Measurements from ENCODE around the gene SPTAN1.
"Not testable (repeated sequence)": the region's sequence is repeated elsewhere in the genome, so short reads cannot be mapped to it uniquely, and the experiment has no call there.

The SPTAN1 gene

DNA sequence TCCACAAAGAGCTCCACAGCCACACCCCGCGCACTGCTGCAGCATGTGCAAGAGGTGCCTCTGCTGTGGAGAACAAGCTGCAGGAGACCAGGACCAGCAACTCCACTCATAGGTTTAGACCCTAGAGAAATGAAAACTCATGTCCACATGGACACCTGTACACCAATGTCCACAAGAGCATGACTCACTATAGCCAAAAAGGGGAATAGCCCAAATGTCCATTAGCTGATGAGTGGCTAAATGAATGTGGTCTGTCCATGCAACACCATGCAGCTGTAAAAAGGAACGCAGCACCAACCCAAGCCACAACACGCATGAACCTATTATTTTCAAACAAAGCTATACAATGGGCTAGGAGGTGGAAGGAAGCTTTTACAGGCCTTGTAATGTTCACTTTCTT, 86.2 kb downstream of the SPTAN1 start:
- H3K27ac ChIP-seq = peak overlapping the region; percentile 99
- no peak for TF ChIP-seq CTCF (conservative IDR thresholded peaks at IDR 0.05; ENCODE audit: low read depth)
- no peak for DNase-seq (ENCODE audit: low spot score)
- ChIA-PET CTCF (interaction anchor here (0.6 to 1.3 kb wide), 5 partner anchors 46 to 363 kb away, joined by 3 to 9 read pairs (median 3); partner anchors contain the start of gene PKN3), POLR2A (ENCODE audit: low non-redundant PET) (no interaction called here)

DNA sequence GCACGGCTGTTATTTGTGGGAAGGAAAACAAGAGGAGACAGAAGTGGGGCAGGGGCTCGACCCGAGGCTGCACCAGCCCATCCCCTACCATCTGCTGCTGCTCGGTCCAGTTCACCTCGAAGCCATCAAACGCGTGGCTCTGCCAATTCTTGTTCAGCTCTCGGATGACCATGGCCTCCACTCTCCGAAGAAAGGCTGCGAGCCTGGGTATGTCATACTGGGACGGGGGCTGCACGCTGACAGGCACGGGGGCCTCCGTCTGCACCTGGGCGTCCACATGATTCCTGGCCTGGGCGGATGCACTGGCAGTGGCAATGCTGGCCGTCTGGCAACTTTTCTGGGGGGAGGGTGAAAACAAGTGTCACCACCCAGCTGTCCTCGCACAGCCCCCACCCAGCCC, 88.2 kb downstream of the SPTAN1 start:
- TF ChIP-seq CTCF (conservative IDR thresholded peaks at IDR 0.05; ENCODE audit: low read depth) = no peak
- ChIA-PET CTCF (no interaction called here), POLR2A (ENCODE audit: low non-redundant PET) (no interaction called here)
- peak overlapping the region; percentile 99 for H3K27ac ChIP-seq
- no peak for DNase-seq (ENCODE audit: low spot score)

DNA sequence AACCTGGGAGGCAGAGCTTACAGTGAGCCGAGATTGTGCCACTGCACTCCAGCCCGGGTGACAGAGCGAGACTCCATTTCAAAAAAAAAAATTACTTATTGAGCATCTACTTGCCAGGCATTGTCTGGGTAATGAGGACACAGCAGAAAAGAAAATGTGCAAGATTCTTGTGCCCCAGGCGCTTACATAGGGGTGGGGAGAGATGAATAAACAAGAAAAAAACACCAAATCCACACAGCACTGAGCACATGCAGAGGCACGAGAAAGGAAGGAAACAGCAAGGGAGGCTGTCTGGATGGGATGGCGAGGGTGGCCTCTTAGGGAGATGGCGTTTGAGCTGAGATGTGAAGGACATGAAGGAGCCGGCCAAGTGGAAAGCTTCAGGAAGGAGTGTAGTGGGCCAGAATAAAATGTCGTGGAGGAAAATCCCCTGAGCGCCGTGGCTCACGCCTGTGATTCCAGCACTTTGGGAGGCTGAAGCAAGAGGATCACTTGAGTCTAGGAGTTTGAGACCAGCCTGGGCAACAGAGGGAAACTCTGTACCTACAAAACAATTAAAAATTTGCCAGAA, 90.4 kb downstream of the SPTAN1 start:
- TF ChIP-seq CTCF (conservative IDR thresholded peaks at IDR 0.05; ENCODE audit: low read depth) = no peak
- CTCF ChIA-PET = no interaction called here
- DNase-seq (ENCODE audit: low spot score) = no peak
- POLR2A ChIA-PET (ENCODE audit: low non-redundant PET) = no interaction called here
- peak overlapping the region; percentile 58 for H3K27ac ChIP-seq

- DNase-seq (ENCODE audit: low spot score) = no peak
- ChIA-PET POLR2A (ENCODE audit: low non-redundant PET) (no interaction called here), CTCF (no interaction called here)
- peak overlapping the region; percentile 58 for H3K27ac ChIP-seq
- TF ChIP-seq CTCF (conservative IDR thresholded peaks at IDR 0.05; ENCODE audit: low read depth) = no peak
Measured at GRCh38 chr9:128643519-128644300, 91.3 kb downstream of the SPTAN1 start.

DNA sequence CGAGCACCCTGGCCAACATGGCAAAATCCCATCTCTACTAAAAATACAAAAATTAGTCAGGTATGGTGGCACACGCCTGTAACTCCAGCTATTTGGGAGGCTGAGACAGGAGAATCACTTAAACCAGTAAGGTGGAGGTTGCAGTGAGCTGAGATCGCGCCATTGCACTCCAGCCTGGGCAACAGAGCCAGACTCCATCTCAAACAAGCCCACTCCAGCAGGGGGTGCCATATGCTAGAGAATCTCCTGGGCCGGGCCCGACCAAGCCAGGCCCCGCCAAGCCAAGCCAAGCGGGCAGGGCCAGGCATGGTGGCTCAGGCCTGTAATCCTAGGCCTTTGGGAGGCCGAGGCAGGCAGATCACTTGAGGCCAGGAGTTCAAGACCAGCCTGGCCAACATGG, 95.8 kb downstream of the SPTAN1 start:
- DNase-seq (ENCODE audit: low spot score); POLR2A ChIA-PET (ENCODE audit: low non-redundant PET): not testable (repeated sequence)
- CTCF ChIA-PET = interaction anchor here (0.6 to 1.3 kb wide), 3 partner anchors 13 to 90 kb away, joined by 3 to 4 read pairs (median 3); no protein-coding TSS in a partner anchor
- H3K27ac ChIP-seq = peak overlapping the region; percentile 38

GRCh38 chr9:128651798-128652197, 99.4 kb downstream of the SPTAN1 start:
- no peak for TF ChIP-seq CTCF (conservative IDR thresholded peaks at IDR 0.05; ENCODE audit: low read depth)
- DNase-seq (ENCODE audit: low spot score) = no peak
- ChIA-PET CTCF (no interaction called here), POLR2A (ENCODE audit: low non-redundant PET) (interaction anchor here (0.6 kb wide), 1 partner anchor 18 kb away, joined by 7 read pairs; no protein-coding TSS in a partner anchor)
- H3K27ac ChIP-seq = peak overlapping the region; percentile 97

GRCh38 chr9:128653908-128654307, 101.5 kb downstream of the SPTAN1 start:
- ChIA-PET CTCF (no interaction called here), POLR2A (ENCODE audit: low non-redundant PET) (interaction anchor here (0.7 kb wide), 1 partner anchor 14 kb away, joined by 3 read pairs; no protein-coding TSS in a partner anchor)
- no peak for TF ChIP-seq CTCF (conservative IDR thresholded peaks at IDR 0.05; ENCODE audit: low read depth)

More at GRCh38 chr9:128653908-128654307, 101.5 kb downstream of the SPTAN1 start:
- DNase-seq (ENCODE audit: low spot score) = no peak
- H3K27ac ChIP-seq = peak overlapping the region; percentile 97

Measured in RWPE1 (cell line).